Astrocyte (in vitro differentiated cells and primary cell): Measurements from ENCODE around the gene COG1. TPM values are rescaled to one million over a fixed set of nuclear protein-coding genes. Genes with fewer than 3 reads are reported as not detected.

Experiments
- DNase-seq: peaks from one replicate; pipeline ENCODE4 v3.0.0-alpha.2; 2010; ENCODE audit warnings: low read depth
- FAIRE-seq: peaks from 2 replicates; lab custom pipeline; 2011; peaks lifted over from hg19 to GRCh38; lab: Jason Lieb, UNC
- H2AFZ ChIP-seq: 2 replicates; pipeline ENCODE4 v1.6.0; 2012; ENCODE audit warnings: low read depth, low read length, inconsistent platforms
- H3K27ac ChIP-seq: 2 replicates; pipeline ENCODE4 v1.5.1; 2011; ENCODE audit warnings: low read depth, low read length, inconsistent platforms
- H3K27me3 ChIP-seq: 2 replicates; pipeline ENCODE4 v1.6.0; 2011; ENCODE audit warnings: low read length, inconsistent platforms; ENCODE audit not compliant: insufficient read depth
- H3K36me3 ChIP-seq: 2 replicates; pipeline ENCODE4 v1.5.1; 2011; ENCODE audit warnings: low read length, inconsistent platforms; ENCODE audit not compliant: insufficient read depth
- H3K4me1 ChIP-seq: 2 replicates; pipeline ENCODE4 v1.5.1; 2011; ENCODE audit warnings: low read length, inconsistent platforms; ENCODE audit not compliant: insufficient read depth
- H3K4me2 ChIP-seq: 2 replicates; pipeline ENCODE4 v1.6.0; 2012; ENCODE audit warnings: low read length, inconsistent platforms
- H3K4me3 ChIP-seq: 2 replicates; pipeline ENCODE4 v1.5.1; 2011; ENCODE audit warnings: low read depth, mild to moderate bottlenecking, low read length, inconsistent platforms; ENCODE audit not compliant: insufficient read depth
- H3K79me2 ChIP-seq: 2 replicates; pipeline ENCODE4 v1.6.0; 2012; ENCODE audit warnings: mild to moderate bottlenecking, low read length, inconsistent platforms; ENCODE audit not compliant: insufficient read depth
- H3K9ac ChIP-seq: 2 replicates; pipeline ENCODE4 v1.6.0; 2012; ENCODE audit warnings: mild to moderate bottlenecking, low read length, inconsistent platforms
- H3K9me3 ChIP-seq: 2 replicates; pipeline ENCODE4 v1.5.1; 2012; ENCODE audit warnings: low read depth, mild to moderate bottlenecking, low read length, inconsistent platforms; ENCODE audit not compliant: insufficient read depth
- H4K20me1 ChIP-seq: 2 replicates; pipeline ENCODE4 v1.6.0; 2012; ENCODE audit warnings: low read length, inconsistent platforms; ENCODE audit not compliant: insufficient read depth
- H3K27ac Mint-ChIP-seq: one replicate; pipeline ENCODE4 v1.8.0; 2021; ENCODE audit warnings: mild to moderate bottlenecking, mixed read lengths; ENCODE audit not compliant: unreplicated experiment
- H3K27me3 Mint-ChIP-seq: one replicate; pipeline ENCODE4 v1.8.0; 2021; ENCODE audit warnings: low read depth, mixed read lengths; ENCODE audit not compliant: unreplicated experiment
- H3K36me3 Mint-ChIP-seq: one replicate; pipeline ENCODE4 v1.8.0; 2021; ENCODE audit warnings: low read depth, mixed read lengths; ENCODE audit not compliant: unreplicated experiment
- H3K4me1 Mint-ChIP-seq: one replicate; pipeline ENCODE4 v1.8.0; 2021; ENCODE audit warnings: low read depth, mixed read lengths; ENCODE audit not compliant: unreplicated experiment
- H3K4me3 Mint-ChIP-seq: one replicate; pipeline ENCODE4 v1.8.0; 2021; ENCODE audit warnings: mild to moderate bottlenecking, moderate library complexity, mixed read lengths; ENCODE audit not compliant: unreplicated experiment
- H3K9me3 Mint-ChIP-seq: one replicate; pipeline ENCODE4 v1.8.0; 2021; ENCODE audit warnings: mild to moderate bottlenecking, mixed read lengths; ENCODE audit not compliant: unreplicated experiment
- CTCF ChIP-seq: IDR thresholded peaks from 2 replicates; pipeline ENCODE4 v1.5.1; 2011; ENCODE audit warnings: low read depth, mild to moderate bottlenecking, inconsistent platforms, low read length, moderate library complexity; ENCODE audit not compliant: insufficient read depth
- EZH2 ChIP-seq: IDR thresholded peaks from 2 replicates; pipeline ENCODE4 v1.6.1; 2012; ENCODE audit warnings: mild to moderate bottlenecking, low read length, inconsistent platforms; ENCODE audit not compliant: insufficient read depth
- total RNA-seq: library from RNA; stranded (reverse); gene quantifications from 2 replicates; pipeline ENCODE4 v1.2.1, GENCODE V29; 2021

Gene COG1
- total RNA-seq, 1 donor from 2014 or later, result 34.4 TPM

- Histone ChIP-seq H3K4me1 (no peaks in the 10 kb centered on the region), H3K36me3 (no peaks in the 10 kb centered on the region), H3K79me2 (no peaks in the 10 kb centered on the region), H3K9ac (no peak overlapping the region), H3K4me3 (no peak overlapping the region), H3K27ac (no peak overlapping the region), H3K27me3 (no peaks in the 10 kb centered on the region), H4K20me1 (no peaks in the 10 kb centered on the region), H3K9me3 (no peaks in the 10 kb centered on the region), H3K4me2 (no peak overlapping the region), H2AFZ (no peak overlapping the region)
- peaks cover 16% of the 10 kb centered on the region for H3K27me3 Mint-ChIP-seq
- H3K4me1 Mint-ChIP-seq, result peaks cover 8% of the 10 kb centered on the region
- DNase-seq (no peak), FAIRE-seq (no peak)
- no peak overlapping the region for H3K4me3 Mint-ChIP-seq
- no peak overlapping the region for H3K27ac Mint-ChIP-seq
- peaks cover 13% of the 10 kb centered on the region for H3K9me3 Mint-ChIP-seq
- peaks cover 3% of the 10 kb centered on the region for H3K36me3 Mint-ChIP-seq
- TF ChIP-seq EZH2, result no peak
- no peak for TF ChIP-seq CTCF
Observed at GRCh38 chr17:73151916-73152632, 40.8 kb upstream of the COG1 start.

GRCh38 chr17:73155410-73156165, 37.3 kb upstream of the COG1 start:
- Histone ChIP-seq H3K4me3 (no peak overlapping the region), H3K9ac (no peak overlapping the region), H4K20me1 (no peaks in the 10 kb centered on the region), H3K4me1 (no peaks in the 10 kb centered on the region), H3K27ac (no peak overlapping the region), H3K36me3 (no peaks in the 10 kb centered on the region), H2AFZ (peak overlapping the region; percentile 71), H3K79me2 (no peaks in the 10 kb centered on the region), H3K27me3 (peaks cover 3% of the 10 kb centered on the region), H3K9me3 (no peaks in the 10 kb centered on the region), H3K4me2 (peak overlapping the region; percentile 41)
- H3K9me3 Mint-ChIP-seq, result peaks cover 3% of the 10 kb centered on the region
- TF ChIP-seq EZH2, result no peak
- TF ChIP-seq CTCF, result no peak
- H3K4me1 Mint-ChIP-seq, result peaks cover 13% of the 10 kb centered on the region
- peaks cover 17% of the 10 kb centered on the region for H3K27me3 Mint-ChIP-seq
- FAIRE-seq (no peak), DNase-seq (no peak)
- H3K4me3 Mint-ChIP-seq, result no peak overlapping the region
- no peak overlapping the region for H3K27ac Mint-ChIP-seq
- no peaks in the 10 kb centered on the region for H3K36me3 Mint-ChIP-seq
